HG03108 (cell line): ENCODE measurements around the gene GTF3C2.
"Not testable (repeated sequence)": the region's sequence is repeated elsewhere in the genome, so short reads cannot be mapped to it uniquely, and the experiment has no call there.

Experiments used
- ATAC-seq: cut with Tn5 transposase; IDR thresholded peaks from one replicate; pipeline ENCODE4 v1.9.1; 2021; ENCODE audit warnings: moderate library complexity; ENCODE audit not compliant: unreplicated experiment

The GTF3C2 gene

GRCh38 chr2:27323596-27324285 is 32.8 kb downstream of the GTF3C2 start:
- no peak for ATAC-seq

- ATAC-seq: peak; percentile 93
Measured at GRCh38 chr2:27322766-27323595, 33.6 kb downstream of the GTF3C2 start, which contains the start of gene MPV17. Gene MPV17 (minus strand): TSS chr2:27323097. CDS start chr2:27322517, 580 bp downstream.

GRCh38 chr2:27322301-27322765 is 34.2 kb downstream of the GTF3C2 start:
- peak; percentile 23 for ATAC-seq

GRCh38 chr2:27320958-27321543 is 35.5 kb downstream of the GTF3C2 start:
- no peak for ATAC-seq

- ATAC-seq: not testable (repeated sequence)
Measured at GRCh38 chr2:27319839-27320238, 36.7 kb downstream of the GTF3C2 start.

GRCh38 chr2:27316655-27317412 is 39.7 kb downstream of the GTF3C2 start:
- no peak for ATAC-seq

- no peak for ATAC-seq
Measured at GRCh38 chr2:27315122-27315521, 41.4 kb downstream of the GTF3C2 start.

- ATAC-seq: no peak
Measured at GRCh38 chr2:27314709-27315108, 41.9 kb downstream of the GTF3C2 start.

- no peak for ATAC-seq
Measured at GRCh38 chr2:27313882-27314645, 42.5 kb downstream of the GTF3C2 start.

- no peak for ATAC-seq
Measured at GRCh38 chr2:27312152-27312551, 44.4 kb downstream of the GTF3C2 start.

- no peak for ATAC-seq
Measured at GRCh38 chr2:27309651-27310050, 46.9 kb downstream of the GTF3C2 start.

- ATAC-seq: no peak
Measured at GRCh38 chr2:27308359-27308881, 48.1 kb downstream of the GTF3C2 start, which contains the start of gene UCN. Gene UCN (minus strand): TSS chr2:27308445. CDS start chr2:27307895, 550 bp downstream.

- ATAC-seq: no peak
Measured at GRCh38 chr2:27307545-27308358, 48.8 kb downstream of the GTF3C2 start.

GRCh38 chr2:27307287-27307544 is 49.3 kb downstream of the GTF3C2 start:
- no peak for ATAC-seq

GRCh38 chr2:27306573-27307286 is 49.8 kb downstream of the GTF3C2 start:
- no peak for ATAC-seq

- ATAC-seq: no peak
Measured at GRCh38 chr2:27306136-27306535, 50.4 kb downstream of the GTF3C2 start.

- ATAC-seq: no peak
Measured at GRCh38 chr2:27305516-27305915, 51.0 kb downstream of the GTF3C2 start.

GRCh38 chr2:27304488-27305240 is 51.9 kb downstream of the GTF3C2 start:
- ATAC-seq: no peak
